GM12878 (cell line): ENCODE results near the gene STK16. TPM values are rescaled to one million over a fixed set of nuclear protein-coding genes. Genes with fewer than 3 reads are reported as not detected.

Source experiments
- BCLAF1 ChIP-seq: fragments of 450-650 bp; IDR thresholded peaks from 2 replicates; pipeline ENCODE4 v1.6.1; 2017; ENCODE audit warnings: antibody characterized with exemption, mild to moderate bottlenecking, moderate library complexity
- CHD2 ChIP-seq: IDR thresholded peaks from 2 replicates; pipeline ENCODE4 v1.6.1; 2011; ENCODE audit warnings: low read depth, low read length, improper control_type of control experiment, borderline replicate concordance
- CREM ChIP-seq: IDR thresholded peaks from 2 replicates; pipeline ENCODE4 v1.6.1; 2014; ENCODE audit warnings: antibody characterized with exemption, low read depth
- CUX1 ChIP-seq: IDR thresholded peaks from 2 replicates; pipeline ENCODE4 v1.6.1; 2012; ENCODE audit warnings: improper control_type of control experiment, low read depth, low read length; ENCODE audit not compliant: insufficient replicate concordance
- EED ChIP-seq: sonication (generic); IDR thresholded peaks from 2 replicates; pipeline ENCODE4 v1.6.1; 2016; ENCODE audit warnings: antibody characterized with exemption, low read depth
- EGR1 ChIP-seq, 2 experiments: IDR thresholded peaks; 1 replicate in 1 of 2; 2 replicates in 1 of 2; pipeline ENCODE4 v1.6.1; 2011 to 2012; ENCODE audit warnings: low read depth in 2 of 2, low read length in 2 of 2, borderline replicate concordance in 1 of 2, mild to moderate bottlenecking in 1 of 2, moderate library complexity in 1 of 2
- FOXK2 ChIP-seq: fragments of 450-650 bp; IDR thresholded peaks from 2 replicates; pipeline ENCODE4 v1.6.1; 2017; ENCODE audit warnings: mild to moderate bottlenecking, moderate library complexity
- HDAC2 ChIP-seq: fragments of 200-600 bp; sonication (generic); IDR thresholded peaks from 2 replicates; pipeline ENCODE4 v1.6.1; 2017
- IKZF2 ChIP-seq, 2 experiments: fragments of 450-650 bp; IDR thresholded peaks; 2 replicates each; pipeline ENCODE4 v1.6.1; 2017; ENCODE audit warnings: mild to moderate bottlenecking in 2 of 2, moderate library complexity in 2 of 2
- LARP7 ChIP-seq: fragments of 450-650 bp; IDR thresholded peaks from 2 replicates; pipeline ENCODE4 v1.6.1; 2017; ENCODE audit warnings: mild to moderate bottlenecking
- MEF2A ChIP-seq: IDR thresholded peaks from 2 replicates; pipeline ENCODE4 v1.6.1; 2011; ENCODE audit warnings: low read depth, mild to moderate bottlenecking, low read length, moderate library complexity; ENCODE audit not compliant: insufficient read depth
- MYC ChIP-seq: IDR thresholded peaks from 2 replicates; pipeline ENCODE4 v1.6.1; 2011; ENCODE audit warnings: mild to moderate bottlenecking, low read length, moderate library complexity, inconsistent platforms; ENCODE audit not compliant: insufficient read depth, insufficient replicate concordance, insufficient read length, severe bottlenecking
- RFX5 ChIP-seq: IDR thresholded peaks from 2 replicates; pipeline ENCODE4 v1.6.1; 2011; ENCODE audit warnings: low read depth, low read length, improper control_type of control experiment
- SMAD5 ChIP-seq: IDR thresholded peaks from 2 replicates; pipeline ENCODE4 v1.6.1; 2016; ENCODE audit warnings: antibody characterized with exemption, low read depth
- SUZ12 ChIP-seq: fragments of 200-600 bp; sonication (generic); IDR thresholded peaks from one replicate; pipeline ENCODE4 v1.6.1; 2018; ENCODE audit warnings: antibody characterized with exemption, mild to moderate bottlenecking; ENCODE audit not compliant: unreplicated experiment
- WRNIP1 ChIP-seq: IDR thresholded peaks from 2 replicates; pipeline ENCODE4 v1.6.1; 2011; ENCODE audit warnings: low read depth, low read length, improper control_type of control experiment, borderline replicate concordance
- ZBTB4 ChIP-seq: fragments of 450-650 bp; formaldehyde crosslinking; IDR thresholded peaks from 2 replicates; pipeline ENCODE4 v1.4.0; 2022; ENCODE audit warnings: mild to moderate bottlenecking, moderate library complexity
- ZNF274 ChIP-seq: IDR thresholded peaks from one replicate; pipeline ENCODE4 v1.8.0; 2011; ENCODE audit not compliant: insufficient read length, insufficient read depth
- polyA plus RNA-seq, 11 experiments: library from polyadenylated mRNA; depleted of rRNA in 4 of 11; unstranded in 6 of 11; stranded (reverse) in 5 of 11; fragments of >200 nt; fragmentation: Nextera tagmentation in 4 of 11; fragmentation: Illumina TruSeq in 1 of 11; extraction: Ambion mirVana in 4 of 11; extraction: Trizol in 1 of 11; gene quantifications; 1 replicate in 1 of 11; 2 replicates in 10 of 11; pipeline versions ENCODE4 v1.2.1 to v1.2.3, GENCODE V29; 2011 to 2016; ENCODE audit warnings: inconsistent platforms in 2 of 11, missing spikeins in 2 of 11, low read depth in 1 of 11
- total RNA-seq, 4 experiments: library from RNA; depleted of rRNA in 3 of 4; stranded (reverse); fragments of >200 nt in 3 of 4; fragmentation: Illumina TruSeq in 1 of 4; extraction: Trizol in 1 of 4; gene quantifications; 2 replicates each; pipeline versions ENCODE4 v1.2.1 to v1.2.3, GENCODE V29; 2013 to 2021

STK16 gene
- total and polyA plus RNA-seq, 10 of the 15 experiments (the other 5 are each of a cell fraction or from before 2014, with no cell fraction given), result 4.3 to 50.1 (median 17.9) TPM

GRCh38 chr2:219218732-219219701, 26.3 kb upstream of the STK16 start, which contains the start of gene ABCB6 (continued):
- TF ChIP-seq CUX1, result no peak
- TF ChIP-seq RFX5, result no peak
- TF ChIP-seq HDAC2, result no peak
- 0 out of 2 replicates have a peak, but pooled peaks have one; percentile 29 for TF ChIP-seq CREM
- no peak for TF ChIP-seq MEF2A
- no peak for TF ChIP-seq WRNIP1
- 0 out of 2 replicates have a peak, but pooled peaks have one; percentile 15 for TF ChIP-seq EED
- TF ChIP-seq BCLAF1, result no peak
- no peak for TF ChIP-seq ZNF274
- TF ChIP-seq CHD2, result 0 out of 2 replicates have a peak, but pooled peaks have one; percentile 38
- peak; percentile 95 for TF ChIP-seq LARP7
- no peak for TF ChIP-seq SUZ12
- TF ChIP-seq FOXK2, result 0 out of 2 replicates have a peak, but pooled peaks have one; percentile 5
- TF ChIP-seq SMAD5, result no peak
- TF ChIP-seq ZBTB4, result no peak
- TF ChIP-seq MYC, result peak; percentile 92
- TF ChIP-seq EGR1 (IDR thresholded peaks at IDR 0.05; ENCODE audit: borderline replicate concordance in 1 of 2, low read depth in 2 of 2, low read length in 2 of 2), result peak; percentile 9 to 65; a peak in 1 of 3 replicates
- TF ChIP-seq IKZF2 (IDR thresholded peaks at IDR 0.05), result peak in 1 of 2 experiments; percentile 26; a peak in 1 of 4 replicates
